A673 (cell line): ENCODE data around the gene ARFGEF2.
"Not testable (repeated sequence)": the region's sequence is repeated elsewhere in the genome, so short reads cannot be mapped to it uniquely, and the experiment has no call there.

Source experiments
- EZH2 ChIP-seq: fragments of 200-600 bp; sonication (generic); IDR thresholded peaks from 2 replicates; pipeline ENCODE4 v1.6.1; 2017; ENCODE audit warnings: borderline replicate concordance, low read depth, mild to moderate bottlenecking, mixed read lengths, antibody characterized with exemption, low read length; ENCODE audit not compliant: poor library complexity, severe bottlenecking
- TF ChIP-seq, protein P1 (sequence below): fragments of 300-800, 200-600 bp; sonication (generic); conservative IDR thresholded peaks from 2 replicates; pipeline ENCODE4 v1.5.1; 2017; ENCODE audit warnings: low read depth, mild to moderate bottlenecking, antibody characterized with exemption, low read length, moderate library complexity, mixed read lengths

DNA sequence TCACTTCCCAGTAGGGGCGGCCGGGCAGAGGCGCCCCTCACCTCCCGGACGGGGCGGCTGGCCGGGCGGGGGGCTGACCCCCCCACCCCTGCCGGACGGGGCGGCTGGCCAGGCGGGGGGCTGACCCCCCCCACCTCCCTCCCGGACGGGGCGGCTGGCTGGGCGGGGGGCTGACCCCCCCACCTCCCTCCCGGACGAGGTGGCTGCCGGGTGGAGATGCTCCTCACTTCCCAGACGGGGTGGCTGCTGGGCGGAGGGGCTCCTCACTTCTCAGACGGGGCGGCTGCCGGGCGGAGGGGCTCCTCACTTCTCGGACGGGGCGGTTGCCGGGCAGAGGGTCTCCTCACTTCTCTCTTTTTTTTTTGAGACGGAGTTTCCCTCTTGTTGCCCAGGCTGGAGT lies 14.7 kb downstream of the ARFGEF2 start:
- TF ChIP-seq, protein P1, sequence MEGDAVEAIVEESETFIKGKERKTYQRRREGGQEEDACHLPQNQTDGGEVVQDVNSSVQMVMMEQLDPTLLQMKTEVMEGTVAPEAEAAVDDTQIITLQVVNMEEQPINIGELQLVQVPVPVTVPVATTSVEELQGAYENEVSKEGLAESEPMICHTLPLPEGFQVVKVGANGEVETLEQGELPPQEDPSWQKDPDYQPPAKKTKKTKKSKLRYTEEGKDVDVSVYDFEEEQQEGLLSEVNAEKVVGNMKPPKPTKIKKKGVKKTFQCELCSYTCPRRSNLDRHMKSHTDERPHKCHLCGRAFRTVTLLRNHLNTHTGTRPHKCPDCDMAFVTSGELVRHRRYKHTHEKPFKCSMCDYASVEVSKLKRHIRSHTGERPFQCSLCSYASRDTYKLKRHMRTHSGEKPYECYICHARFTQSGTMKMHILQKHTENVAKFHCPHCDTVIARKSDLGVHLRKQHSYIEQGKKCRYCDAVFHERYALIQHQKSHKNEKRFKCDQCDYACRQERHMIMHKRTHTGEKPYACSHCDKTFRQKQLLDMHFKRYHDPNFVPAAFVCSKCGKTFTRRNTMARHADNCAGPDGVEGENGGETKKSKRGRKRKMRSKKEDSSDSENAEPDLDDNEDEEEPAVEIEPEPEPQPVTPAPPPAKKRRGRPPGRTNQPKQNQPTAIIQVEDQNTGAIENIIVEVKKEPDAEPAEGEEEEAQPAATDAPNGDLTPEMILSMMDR = not testable (repeated sequence)
- not testable (repeated sequence) for TF ChIP-seq EZH2
